Measurements from ENCODE around the gene S1PR2. TPM values are rescaled to one million over a fixed set of nuclear protein-coding genes. Genes with fewer than 3 reads are reported as not detected.
A peak's percentile ranks its signal among the peaks of the same experiment; 100 is the strongest.

The S1PR2 gene, protein sequence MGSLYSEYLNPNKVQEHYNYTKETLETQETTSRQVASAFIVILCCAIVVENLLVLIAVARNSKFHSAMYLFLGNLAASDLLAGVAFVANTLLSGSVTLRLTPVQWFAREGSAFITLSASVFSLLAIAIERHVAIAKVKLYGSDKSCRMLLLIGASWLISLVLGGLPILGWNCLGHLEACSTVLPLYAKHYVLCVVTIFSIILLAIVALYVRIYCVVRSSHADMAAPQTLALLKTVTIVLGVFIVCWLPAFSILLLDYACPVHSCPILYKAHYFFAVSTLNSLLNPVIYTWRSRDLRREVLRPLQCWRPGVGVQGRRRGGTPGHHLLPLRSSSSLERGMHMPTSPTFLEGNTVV
- 12.5 TPM for total RNA-seq (ENCODE audit: unreplicated experiment)
- long read RNA-seq, partial matches to known transcripts: 0 of 10 reads
- long read RNA-seq, other reads (novel, unspliced or antisense): 8 of 10 reads

DNA sequence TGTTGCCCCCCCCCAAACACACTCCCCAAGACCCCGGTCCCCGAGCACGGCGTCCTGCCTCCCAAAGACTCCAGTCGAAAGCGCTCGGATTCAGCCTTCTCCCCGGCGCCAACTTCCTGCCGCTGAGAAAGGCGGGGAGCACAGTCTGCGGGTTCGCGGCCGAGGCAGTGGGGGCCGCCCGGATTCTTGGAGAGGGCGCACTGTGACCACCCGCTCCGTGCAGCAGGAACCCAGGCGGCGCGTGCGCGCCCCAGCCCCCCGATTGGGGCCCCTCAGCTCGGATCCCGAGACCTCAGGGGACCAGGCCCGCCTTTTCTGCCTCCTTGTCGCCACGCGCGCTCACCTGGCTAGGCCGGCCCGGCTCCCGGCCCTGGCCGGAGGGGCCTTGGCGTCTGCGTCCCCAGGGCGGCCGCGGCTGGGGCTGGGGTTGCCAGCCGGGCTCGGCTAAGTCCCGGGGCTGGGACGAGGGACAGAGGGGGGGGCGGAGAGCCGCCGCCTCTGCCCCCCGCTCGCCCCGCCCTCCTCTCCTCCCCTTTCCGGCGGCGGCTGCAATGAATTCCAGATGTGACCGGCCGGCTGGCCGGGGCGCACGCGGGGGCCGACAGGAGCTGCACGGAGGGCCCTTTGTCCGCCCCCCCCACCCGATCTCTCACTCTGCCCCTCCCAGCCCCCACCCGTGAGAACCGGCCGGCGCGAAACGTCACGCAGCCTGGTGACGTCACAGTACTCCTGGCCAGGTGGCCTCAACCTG lies at the start of gene S1PR2:
TSS of gene S1PR2 (minus strand) at position 471 of the 751 bp plus-strand sequence. CDS start 6,426 bp downstream, outside the sequence.
- Mint-ChIP-seq H3K4me1 (ENCODE audit: low read depth, unreplicated experiment) (peaks cover 6% of the 10 kb centered on the region), H3K4me3 (ENCODE audit: unreplicated experiment) (peak within 1 kb of the TSS; percentile 82), H3K27me3 (ENCODE audit: unreplicated experiment) (peaks cover 8% of the 10 kb centered on the region), H3K36me3 (ENCODE audit: unreplicated experiment) (no peaks in the 10 kb centered on the region), H3K9me3 (ENCODE audit: unreplicated experiment) (peaks cover 4% of the 10 kb centered on the region), H3K27ac (ENCODE audit: unreplicated experiment) (peak within 1 kb of the TSS; percentile 55)
- TF ChIP-seq, protein P1, sequence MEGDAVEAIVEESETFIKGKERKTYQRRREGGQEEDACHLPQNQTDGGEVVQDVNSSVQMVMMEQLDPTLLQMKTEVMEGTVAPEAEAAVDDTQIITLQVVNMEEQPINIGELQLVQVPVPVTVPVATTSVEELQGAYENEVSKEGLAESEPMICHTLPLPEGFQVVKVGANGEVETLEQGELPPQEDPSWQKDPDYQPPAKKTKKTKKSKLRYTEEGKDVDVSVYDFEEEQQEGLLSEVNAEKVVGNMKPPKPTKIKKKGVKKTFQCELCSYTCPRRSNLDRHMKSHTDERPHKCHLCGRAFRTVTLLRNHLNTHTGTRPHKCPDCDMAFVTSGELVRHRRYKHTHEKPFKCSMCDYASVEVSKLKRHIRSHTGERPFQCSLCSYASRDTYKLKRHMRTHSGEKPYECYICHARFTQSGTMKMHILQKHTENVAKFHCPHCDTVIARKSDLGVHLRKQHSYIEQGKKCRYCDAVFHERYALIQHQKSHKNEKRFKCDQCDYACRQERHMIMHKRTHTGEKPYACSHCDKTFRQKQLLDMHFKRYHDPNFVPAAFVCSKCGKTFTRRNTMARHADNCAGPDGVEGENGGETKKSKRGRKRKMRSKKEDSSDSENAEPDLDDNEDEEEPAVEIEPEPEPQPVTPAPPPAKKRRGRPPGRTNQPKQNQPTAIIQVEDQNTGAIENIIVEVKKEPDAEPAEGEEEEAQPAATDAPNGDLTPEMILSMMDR (IDR thresholded peaks at IDR 0.05; ENCODE audit: partially characterized antibody, unreplicated experiment): no peak
- DNase-seq: peak; percentile 76

DNA sequence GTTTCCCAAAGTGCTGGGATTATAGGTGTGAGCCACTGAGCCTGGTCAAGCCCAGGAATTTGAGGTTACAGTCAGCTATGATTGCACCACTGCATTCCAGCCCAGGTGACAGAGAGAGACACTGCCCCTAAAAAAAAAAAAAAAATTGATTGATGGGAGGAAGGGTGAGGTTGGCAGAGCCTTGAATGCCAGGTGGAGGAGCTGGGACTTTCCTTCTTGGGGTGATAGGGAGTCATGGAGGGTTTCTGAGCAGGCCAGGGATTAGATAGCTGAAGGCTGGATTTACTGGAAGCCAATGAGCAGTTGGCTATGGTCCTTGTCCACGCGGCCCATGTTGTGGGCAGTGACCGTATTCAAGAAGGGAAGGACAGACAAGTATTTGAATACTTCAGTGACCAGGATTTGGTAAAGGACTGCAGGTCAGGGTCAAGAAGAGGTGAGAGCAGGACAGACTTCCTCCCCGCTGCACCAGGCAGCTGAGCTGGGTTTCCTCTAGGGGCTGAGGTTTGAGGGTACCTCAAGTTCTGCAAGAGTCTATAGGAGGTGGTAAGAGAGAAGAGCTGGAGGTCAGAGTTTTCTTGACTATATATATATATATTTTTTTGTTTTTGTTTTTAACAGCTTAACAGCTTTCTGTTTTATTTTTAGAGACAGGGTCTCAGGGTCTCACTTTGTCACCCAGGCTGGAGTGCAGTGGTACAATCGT lies 48.8 kb upstream of the S1PR2 start:
- Mint-ChIP-seq H3K27ac (ENCODE audit: unreplicated experiment) (no peak overlapping the region), H3K36me3 (ENCODE audit: unreplicated experiment) (no peaks in the 10 kb centered on the region), H3K27me3 (ENCODE audit: unreplicated experiment) (peaks cover 3% of the 10 kb centered on the region), H3K4me1 (ENCODE audit: low read depth, unreplicated experiment) (no peaks in the 10 kb centered on the region), H3K4me3 (ENCODE audit: unreplicated experiment) (no peak overlapping the region), H3K9me3 (ENCODE audit: unreplicated experiment) (no peaks in the 10 kb centered on the region)
- TF ChIP-seq, protein P1 (IDR thresholded peaks at IDR 0.05; ENCODE audit: partially characterized antibody, unreplicated experiment): no peak
- DNase-seq: no peak

DNA sequence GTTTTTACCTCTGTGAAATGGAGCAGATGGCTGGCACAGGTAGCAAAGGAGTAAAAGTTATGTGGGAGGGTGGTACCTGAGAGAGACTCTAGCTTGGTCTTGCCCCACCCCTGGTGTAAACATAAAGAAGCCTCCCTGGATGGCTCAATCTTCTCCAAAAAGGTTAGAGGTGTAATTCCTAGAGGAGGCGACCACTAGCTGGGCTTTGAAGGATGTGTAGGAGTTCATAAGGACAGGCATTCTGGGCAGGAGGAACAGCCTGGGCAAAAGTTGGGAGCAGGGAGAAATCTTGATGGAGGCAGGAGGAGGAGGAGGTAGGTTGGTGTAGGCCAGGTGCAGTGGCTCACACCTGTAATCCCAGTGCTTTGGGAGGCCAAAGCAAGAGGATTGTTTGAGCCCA lies 47.8 kb upstream of the S1PR2 start:
- Mint-ChIP-seq H3K27ac (ENCODE audit: unreplicated experiment) (no peak overlapping the region), H3K36me3 (ENCODE audit: unreplicated experiment) (no peaks in the 10 kb centered on the region), H3K4me3 (ENCODE audit: unreplicated experiment) (no peak overlapping the region), H3K9me3 (ENCODE audit: unreplicated experiment) (no peaks in the 10 kb centered on the region), H3K27me3 (ENCODE audit: unreplicated experiment) (peaks cover 6% of the 10 kb centered on the region), H3K4me1 (ENCODE audit: low read depth, unreplicated experiment) (no peaks in the 10 kb centered on the region)
- TF ChIP-seq, protein P1 (IDR thresholded peaks at IDR 0.05; ENCODE audit: partially characterized antibody, unreplicated experiment): no peak
- no peak for DNase-seq

DNA sequence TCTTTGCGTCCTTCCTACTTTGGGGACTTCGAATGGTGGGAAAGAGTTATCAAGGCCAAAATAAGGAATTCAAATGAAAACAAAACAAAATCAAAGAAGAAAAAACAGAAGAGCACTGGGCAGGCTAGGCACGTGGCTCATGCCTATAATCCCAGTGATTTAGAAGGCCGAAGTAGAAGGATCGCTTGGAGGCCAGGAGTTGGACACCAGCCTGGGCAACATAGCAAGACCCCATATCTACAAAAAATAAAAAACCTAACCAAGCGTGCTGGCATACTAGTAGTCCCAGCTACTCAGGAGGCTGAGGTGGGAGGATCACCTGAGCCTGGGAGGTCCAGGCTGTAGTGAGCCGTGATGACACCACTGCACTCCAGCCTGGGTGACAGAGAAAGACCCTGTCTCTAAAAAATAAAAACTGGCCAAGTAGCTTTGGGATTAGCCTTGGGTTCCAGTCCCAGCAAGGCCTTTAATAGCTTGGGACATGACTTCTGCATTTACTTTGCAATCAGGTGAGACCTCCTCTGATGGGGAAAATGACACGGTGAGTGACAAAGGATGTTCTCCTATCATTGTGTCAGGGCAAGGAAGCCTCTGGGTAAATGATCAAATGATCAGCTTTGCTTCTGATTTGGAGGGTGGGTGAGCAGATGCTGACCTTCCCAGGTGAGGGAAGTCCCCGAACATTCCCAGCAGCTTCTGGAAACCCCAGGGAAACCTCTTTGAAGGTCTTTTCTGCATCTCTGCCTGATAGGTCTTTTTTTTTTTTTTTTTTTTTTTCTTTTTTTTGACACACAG lies 46.9 kb upstream of the S1PR2 start:
- no peak for DNase-seq
- no peaks in the 10 kb centered on the region for H3K9me3 Mint-ChIP-seq (ENCODE audit: unreplicated experiment)
- H3K27ac Mint-ChIP-seq (ENCODE audit: unreplicated experiment): no peak overlapping the region
- peaks cover 6% of the 10 kb centered on the region for H3K27me3 Mint-ChIP-seq (ENCODE audit: unreplicated experiment)
- no peaks in the 10 kb centered on the region for H3K36me3 Mint-ChIP-seq (ENCODE audit: unreplicated experiment)
- H3K4me1 Mint-ChIP-seq (ENCODE audit: low read depth, unreplicated experiment): no peaks in the 10 kb centered on the region
- H3K4me3 Mint-ChIP-seq (ENCODE audit: unreplicated experiment): no peak overlapping the region
- TF ChIP-seq, protein P1 (IDR thresholded peaks at IDR 0.05; ENCODE audit: partially characterized antibody, unreplicated experiment): no peak

Data from glutamatergic neuron (in vitro differentiated cells).